Activated CD8-positive, alpha-beta memory T cell treated with anti-CD3 and anti-CD28 coated beads for 48 hours (primary cell): ENCODE measurements around the gene KDM2A.
"Not testable (repeated sequence)": the region's sequence is repeated elsewhere in the genome, so short reads cannot be mapped to it uniquely, and the experiment has no call there.

ENCODE experiments used
- DNase-seq, 3 experiments: peaks; one replicate each; pipeline ENCODE4 v3.0.0-alpha.2; 2020; ENCODE audit warnings: low read depth in 2 of 3, low spot score in 2 of 3

Gene KDM2A

GRCh38 chr11:67117672-67118180, 1.3 kb upstream of the KDM2A start:
- DNase-seq: no peak

DNA sequence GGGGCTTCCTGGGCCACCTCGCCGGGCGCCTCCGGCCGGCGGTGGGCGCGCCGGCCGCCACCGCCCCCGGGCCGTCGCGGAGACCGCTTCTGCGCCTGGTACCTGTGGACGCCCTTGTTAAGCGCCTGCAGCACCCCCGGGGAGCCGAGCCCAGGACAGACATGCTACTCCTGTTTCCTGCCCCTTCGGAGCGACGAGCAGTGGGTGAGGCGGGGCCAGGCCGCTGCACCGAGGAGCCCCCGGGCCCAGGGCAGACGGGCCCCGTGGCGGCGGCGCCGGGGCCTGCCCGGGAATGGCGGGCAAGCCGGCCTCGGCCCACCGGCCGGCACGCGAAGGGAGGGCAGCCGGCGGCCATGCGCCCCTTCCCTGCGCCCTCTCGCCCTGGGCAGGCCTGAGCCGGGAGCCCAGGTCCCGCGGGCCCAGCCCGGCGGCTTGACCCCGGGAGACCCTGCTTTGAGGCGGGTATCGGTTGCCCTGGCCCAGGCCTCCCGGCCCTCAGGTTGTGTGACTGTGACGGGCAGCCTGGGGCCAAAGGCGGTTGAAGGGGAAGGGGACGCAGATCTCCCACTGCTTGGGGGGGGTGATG, 789 bp upstream of the KDM2A start:
- peak in 1 of 3 experiments; percentile 43 for DNase-seq

GRCh38 chr11:67119585-67120391, 725 bp downstream of the KDM2A start:
- no peak for DNase-seq

DNA sequence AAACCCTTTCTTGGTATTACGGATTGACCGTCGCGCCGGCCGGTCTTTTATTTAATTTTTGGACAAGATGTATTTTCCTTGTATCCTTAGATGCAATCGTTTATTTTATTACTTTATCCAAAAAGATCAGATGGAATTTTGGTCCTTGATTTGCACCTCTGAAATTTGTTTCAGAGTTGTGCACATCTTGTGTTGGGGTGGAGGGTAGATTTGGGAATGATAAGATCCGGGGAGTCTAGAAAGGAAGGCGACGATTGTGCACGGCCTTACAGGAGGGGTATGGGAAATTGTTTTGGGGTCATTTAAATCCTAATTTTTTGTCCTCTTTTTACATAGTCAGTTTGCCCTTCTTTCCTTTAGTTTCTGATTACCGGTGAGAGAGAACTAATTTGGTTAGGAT, 1.4 kb downstream of the KDM2A start:
- no peak for DNase-seq

DNA sequence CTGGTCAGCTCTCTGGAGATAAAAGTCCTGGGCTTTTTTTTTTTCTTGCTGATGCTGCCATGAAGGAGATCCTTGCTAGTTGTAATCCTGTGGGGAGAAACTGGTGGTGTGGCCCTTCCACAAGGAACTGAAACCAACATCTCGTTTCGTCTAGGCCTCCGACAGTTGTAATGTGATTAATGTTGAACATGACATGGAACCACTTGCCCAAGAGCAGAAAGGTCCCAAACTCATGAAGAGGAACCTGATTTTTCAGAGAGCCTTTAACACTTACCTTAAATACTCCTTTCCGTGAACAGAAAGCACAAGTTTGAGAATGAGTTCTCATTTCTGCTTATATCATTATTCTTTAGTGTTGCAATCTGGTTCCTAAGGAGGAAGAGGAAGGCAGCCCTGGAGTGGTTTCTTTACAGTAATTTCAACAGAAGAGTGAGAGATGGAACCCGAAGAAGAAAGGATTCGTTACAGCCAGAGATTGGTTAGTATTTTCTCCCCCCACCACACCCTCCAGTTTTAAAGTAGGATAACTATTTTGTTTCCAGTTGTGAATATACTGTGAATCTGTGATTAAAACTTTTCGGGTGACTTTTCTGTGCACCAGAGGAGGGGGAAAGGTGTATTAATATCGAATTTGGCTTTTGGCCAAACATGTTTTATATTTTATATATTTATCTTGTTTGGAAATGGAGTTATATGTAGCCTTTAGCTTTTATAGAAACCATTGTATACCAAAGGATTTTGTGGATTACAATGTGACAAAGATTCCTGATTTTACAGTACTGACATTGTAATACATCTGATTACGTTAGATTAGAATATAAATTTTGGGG, 2.0 kb downstream of the KDM2A start:
- no peak for DNase-seq

DNA sequence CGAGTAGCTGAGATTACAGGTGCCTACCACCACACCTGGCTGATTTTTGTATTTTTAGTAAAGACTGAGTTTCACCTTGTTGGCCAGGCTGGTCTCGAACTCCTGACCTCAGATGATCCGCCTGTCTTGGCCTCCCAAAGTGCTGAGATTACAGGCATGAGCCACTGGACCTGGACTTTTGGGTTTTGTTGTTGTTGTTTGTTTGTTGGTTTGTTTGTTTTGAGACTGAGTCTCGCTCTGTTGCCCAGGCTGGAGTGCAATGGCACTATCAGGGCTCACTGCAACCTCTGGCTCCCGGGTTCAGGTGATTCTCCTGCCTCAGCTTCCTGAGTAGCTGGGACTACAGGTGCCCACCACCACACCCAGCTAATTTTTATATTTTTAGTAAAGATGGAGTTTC, 4.7 kb downstream of the KDM2A start:
- DNase-seq: not testable (repeated sequence)

DNA sequence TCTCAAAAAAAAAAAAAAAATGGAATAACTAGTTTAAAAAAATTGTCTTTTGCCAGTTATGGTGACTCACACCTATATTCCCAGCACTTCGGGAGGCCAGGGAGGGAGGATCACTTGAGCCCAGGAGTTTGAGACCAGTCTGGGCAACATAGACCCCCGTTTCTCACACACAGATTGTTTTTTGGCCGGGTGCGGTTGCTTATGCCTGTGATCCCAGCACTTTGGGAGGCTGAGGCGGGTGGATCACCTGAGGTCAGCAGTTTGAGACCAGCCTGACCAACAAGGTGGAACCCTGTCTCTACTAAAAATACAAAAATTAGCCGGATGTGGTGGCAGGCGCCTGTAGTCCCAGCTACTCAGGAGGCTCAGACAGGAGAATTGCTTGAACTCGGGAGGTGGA, 7.2 kb downstream of the KDM2A start:
- not testable (repeated sequence) for DNase-seq

DNA sequence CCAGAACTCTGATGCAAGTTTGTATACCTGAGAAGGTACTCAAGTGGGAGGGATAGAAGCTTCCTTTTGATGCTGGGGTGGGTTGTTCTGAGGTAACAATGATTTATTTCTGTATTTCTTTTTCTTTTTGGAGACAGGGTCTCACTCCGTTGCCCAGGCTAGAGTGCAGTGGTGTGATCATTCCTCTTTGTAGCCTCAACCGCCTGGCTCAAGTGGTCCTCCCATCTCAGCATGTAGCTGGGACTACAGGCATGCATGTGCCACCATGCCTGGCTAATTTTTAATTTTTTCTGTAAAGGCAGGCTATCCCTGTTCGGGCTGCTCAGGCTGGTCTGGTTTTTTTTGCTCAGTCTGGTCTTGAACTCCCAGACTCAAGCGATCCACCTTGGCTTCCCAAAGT, 7.9 kb downstream of the KDM2A start:
- DNase-seq: no peak

DNA sequence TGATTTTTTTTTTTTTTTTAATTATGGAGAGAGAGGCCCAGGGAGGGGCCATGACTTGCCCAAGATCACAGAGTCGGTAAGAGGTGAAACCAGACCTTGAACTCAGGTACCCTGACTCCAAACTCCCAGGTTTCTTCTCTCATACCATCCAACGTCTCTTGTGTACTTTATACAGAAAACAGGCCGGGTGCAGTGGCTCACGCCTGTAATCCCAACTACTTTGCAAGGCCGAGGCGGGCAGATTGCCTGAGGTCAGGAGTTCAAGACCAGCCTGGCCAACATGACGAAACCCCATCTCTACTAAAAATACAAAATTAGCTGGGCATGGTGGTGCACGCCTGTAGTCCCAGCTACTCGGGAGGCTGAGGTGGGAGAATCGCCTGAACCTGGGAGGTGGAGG, 11.8 kb downstream of the KDM2A start:
- DNase-seq: not testable (repeated sequence)

DNA sequence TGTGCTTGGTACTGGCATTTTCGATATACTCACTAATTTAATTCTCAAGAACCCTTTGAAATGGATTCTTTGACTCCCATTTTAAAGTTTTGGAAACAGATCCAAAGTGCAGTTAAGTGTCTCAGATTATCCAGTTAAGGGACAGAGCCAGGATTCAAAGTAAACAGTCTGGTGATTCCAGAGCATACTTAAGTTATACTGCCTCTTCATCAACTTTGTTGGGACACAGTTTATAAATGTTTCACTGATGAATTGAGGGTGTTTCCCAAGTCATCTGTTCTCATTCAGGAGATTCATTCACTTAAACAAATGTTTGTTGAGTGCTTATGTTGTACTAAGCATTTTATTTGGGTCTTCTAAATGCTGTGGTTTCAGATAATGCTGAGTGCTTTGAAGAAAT, 17.1 kb downstream of the KDM2A start:
- DNase-seq: no peak

- DNase-seq: no peak
Observed at GRCh38 chr11:67138922-67139321, 19.9 kb downstream of the KDM2A start.

- no peak for DNase-seq
Observed at GRCh38 chr11:67146516-67147226, 27.6 kb downstream of the KDM2A start.

GRCh38 chr11:67153971-67154370, 34.9 kb downstream of the KDM2A start:
- no peak for DNase-seq

GRCh38 chr11:67154726-67155125, 35.7 kb downstream of the KDM2A start:
- DNase-seq: no peak

GRCh38 chr11:67157691-67158090, 38.6 kb downstream of the KDM2A start:
- no peak for DNase-seq

DNA sequence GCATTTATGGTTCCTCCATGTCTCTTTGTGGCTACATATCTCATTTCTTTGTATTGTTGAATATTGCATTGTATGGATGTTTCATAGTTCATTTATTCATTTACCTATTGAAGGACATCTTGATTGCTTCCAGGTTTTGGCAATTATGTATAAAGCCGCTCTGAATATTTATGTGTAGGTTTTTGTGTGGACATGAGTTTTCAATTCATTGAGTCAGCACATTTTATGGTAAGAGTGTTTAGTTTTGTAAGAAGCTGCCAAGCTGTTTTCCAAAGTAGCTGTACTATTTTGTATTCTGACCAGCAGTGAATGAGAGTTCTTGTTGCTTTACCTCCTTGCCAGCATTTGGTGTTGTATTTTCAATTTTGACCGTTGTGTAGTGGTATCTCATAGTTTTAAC, 39.2 kb downstream of the KDM2A start:
- DNase-seq: no peak

GRCh38 chr11:67160045-67160444, 41.0 kb downstream of the KDM2A start:
- DNase-seq: no peak

- DNase-seq: no peak
Observed at GRCh38 chr11:67160872-67161783, 42.1 kb downstream of the KDM2A start.

DNA sequence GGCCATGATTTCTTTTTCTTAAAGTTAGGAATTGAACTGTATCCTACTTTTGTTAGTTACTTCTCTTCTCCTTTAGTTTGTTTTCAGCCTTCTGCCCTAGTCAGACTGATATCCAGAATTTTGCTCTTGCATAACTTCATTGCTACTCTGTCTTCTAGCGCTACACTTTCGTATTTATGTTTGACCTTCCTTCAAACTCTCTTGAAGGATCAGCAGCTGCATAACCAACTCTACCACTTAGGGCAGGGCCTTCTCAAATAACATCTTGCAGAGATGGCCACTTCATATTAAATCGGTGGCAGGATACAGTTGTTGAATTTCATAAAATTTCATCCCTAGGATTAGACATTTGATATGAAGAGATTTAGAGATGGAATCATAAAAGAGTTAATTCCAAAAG, 43.9 kb downstream of the KDM2A start:
- no peak for DNase-seq

DNA sequence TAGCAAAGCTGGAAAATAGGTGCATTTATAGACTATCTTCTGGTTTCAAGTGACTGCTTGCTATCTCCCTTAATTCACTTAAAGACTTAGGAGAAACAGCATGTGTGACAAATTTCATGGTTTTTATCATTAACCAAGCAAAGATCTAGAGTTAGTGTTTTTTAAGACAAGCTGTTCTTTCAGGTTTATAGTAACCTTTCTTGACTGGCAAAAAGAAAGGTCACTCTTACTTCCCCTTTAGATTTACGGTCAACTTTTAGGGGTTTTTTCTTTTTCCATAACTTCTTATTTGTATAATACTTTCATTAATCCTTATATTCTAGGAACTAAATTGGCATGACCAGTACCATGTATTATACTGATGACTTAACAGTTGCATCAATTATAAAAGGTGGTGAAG, 46.6 kb downstream of the KDM2A start:
- no peak for DNase-seq
